Caco-2 (cell line): ENCODE data around the gene RSU1. TPM values are rescaled to one million over a fixed set of nuclear protein-coding genes. Genes with fewer than 3 reads are reported as not detected.
A peak's percentile ranks its signal among the peaks of the same experiment; 100 is the strongest.

Experiments used
- BruUV-seq: library from RNA; stranded (reverse); fragments of 400-500 nt; replicated peaks from 2 replicates; lab custom pipeline; 2021; lab: Mats Ljungman, UMichigan
- CTCF ChIA-PET: fragments of 300-600 bp; sonication (Branson Sonifier 250); formaldehyde crosslinking; loops from one replicate; lab custom pipeline; 2022; ENCODE audit warnings: antibody characterized with exemption; lab: Charles Lee
- POLR2A ChIA-PET: fragments of 300-600 bp; sonication (Branson Sonifier 250); formaldehyde crosslinking; loops from one replicate; lab custom pipeline; 2022; ENCODE audit warnings: antibody characterized with exemption; lab: Charles Lee
- DNase-seq, 2 experiments: peaks; one replicate each; pipeline versions ENCODE4 v3.0.0 to v3.0.0-alpha.2; 2020 to 2022
- H3K27me3 ChIP-seq: replicated peaks from 2 replicates; pipeline ENCODE4 v1.6.0; 2011; ENCODE audit warnings: low read length; ENCODE audit not compliant: control insufficient read depth, insufficient read depth
- H3K36me3 ChIP-seq: 2 replicates; pipeline ENCODE4 v1.5.1; 2011; ENCODE audit warnings: low read length; ENCODE audit not compliant: control insufficient read depth, insufficient read depth
- H3K4me1 ChIP-seq: fragments of 250-450 bp; sonication (Bioruptor Pico); 2 replicates; pipeline ENCODE4 v1.5.1; 2020; ENCODE audit warnings: mild to moderate bottlenecking
- H3K4me3 ChIP-seq: 2 replicates; pipeline ENCODE4 v1.5.1; 2011; ENCODE audit warnings: low read depth, mild to moderate bottlenecking, control low read depth, low read length
- H3K9me3 ChIP-seq: fragments of 250-450 bp; sonication (Bioruptor Pico); 2 replicates; pipeline ENCODE4 v1.5.1; 2020; ENCODE audit warnings: mild to moderate bottlenecking, moderate library complexity
- H3K27ac Mint-ChIP-seq: one replicate; pipeline ENCODE4 v1.8.0; 2022; ENCODE audit warnings: mixed read lengths; ENCODE audit not compliant: unreplicated experiment
- H3K27me3 Mint-ChIP-seq: one replicate; pipeline ENCODE4 v1.8.0; 2022; ENCODE audit warnings: mixed read lengths; ENCODE audit not compliant: insufficient read depth, unreplicated experiment
- H3K36me3 Mint-ChIP-seq: one replicate; pipeline ENCODE4 v1.8.0; 2022; ENCODE audit warnings: mild to moderate bottlenecking, mixed read lengths; ENCODE audit not compliant: insufficient read depth, unreplicated experiment
- H3K4me1 Mint-ChIP-seq: one replicate; pipeline ENCODE4 v1.8.0; 2022; ENCODE audit warnings: low read depth, mixed read lengths; ENCODE audit not compliant: unreplicated experiment
- H3K4me3 Mint-ChIP-seq: one replicate; pipeline ENCODE4 v1.8.0; 2022; ENCODE audit warnings: mild to moderate bottlenecking, moderate library complexity, mixed read lengths; ENCODE audit not compliant: unreplicated experiment
- H3K9me3 Mint-ChIP-seq: one replicate; pipeline ENCODE4 v1.8.0; 2022; ENCODE audit warnings: mixed read lengths; ENCODE audit not compliant: unreplicated experiment
- intact Hi-C: fragments of 100-400 bp; cut with micrococcal nuclease; formaldehyde crosslinking; loops from one replicate; pipeline ENCODE4 v1.10.0; 2022; ENCODE audit not compliant: unreplicated experiment
- total RNA-seq: library from RNA; stranded (reverse); gene quantifications from 2 replicates; pipeline ENCODE4 v1.2.3, GENCODE V29; 2022
- TF ChIP-seq, protein P1 (sequence below), 2 experiments: fragments of 200-600 bp in 1 of 2; IDR thresholded peaks; 1 replicate in 1 of 2; 2 replicates in 1 of 2; pipeline versions ENCODE4 v1.5.1 to v1.8.0; 2011 to 2022; ENCODE audit warnings: antibody characterized with exemption in 1 of 2, control low read depth in 1 of 2, inconsistent platforms in 1 of 2, low read depth in 1 of 2, low read length in 1 of 2, mild to moderate bottlenecking in 1 of 2, moderate library complexity in 1 of 2; ENCODE audit not compliant: insufficient read depth in 1 of 2, severe bottlenecking in 1 of 2, unreplicated experiment in 1 of 2

The RSU1 gene
- total RNA-seq, 1 experiment from 2014 or later: 62.0 TPM

DNA sequence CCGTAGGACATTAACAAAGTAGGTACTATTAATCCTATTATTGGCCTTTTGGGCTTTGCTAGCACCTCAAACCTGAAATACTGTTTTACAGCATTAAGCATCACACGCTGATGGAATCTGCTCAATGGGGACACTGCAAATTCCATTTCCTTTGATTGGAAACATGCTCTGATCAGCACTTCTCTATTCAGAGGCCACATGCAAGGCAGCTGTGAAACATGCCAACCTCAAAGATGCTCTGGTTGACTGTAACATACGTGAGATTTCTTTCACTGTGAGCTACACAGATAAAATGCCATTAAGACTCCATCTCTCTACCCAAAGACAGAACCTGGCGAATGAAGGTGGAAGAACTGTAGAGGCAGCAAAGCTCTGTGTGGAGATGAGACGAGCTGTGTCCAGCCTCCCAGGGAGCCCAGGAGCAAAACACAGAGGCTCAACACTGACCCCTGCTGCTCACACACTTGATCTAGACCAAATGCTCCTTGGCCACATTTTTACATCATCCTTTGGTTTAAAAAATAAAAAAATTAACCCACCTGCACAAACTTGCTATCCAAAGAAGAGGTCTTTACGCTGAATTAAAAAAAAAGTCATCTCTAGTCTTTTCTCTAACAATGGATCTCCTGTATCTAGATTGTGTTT, 8.0 kb downstream of the RSU1 start:
- no peak overlapping the region for H3K27ac Mint-ChIP-seq

DNA sequence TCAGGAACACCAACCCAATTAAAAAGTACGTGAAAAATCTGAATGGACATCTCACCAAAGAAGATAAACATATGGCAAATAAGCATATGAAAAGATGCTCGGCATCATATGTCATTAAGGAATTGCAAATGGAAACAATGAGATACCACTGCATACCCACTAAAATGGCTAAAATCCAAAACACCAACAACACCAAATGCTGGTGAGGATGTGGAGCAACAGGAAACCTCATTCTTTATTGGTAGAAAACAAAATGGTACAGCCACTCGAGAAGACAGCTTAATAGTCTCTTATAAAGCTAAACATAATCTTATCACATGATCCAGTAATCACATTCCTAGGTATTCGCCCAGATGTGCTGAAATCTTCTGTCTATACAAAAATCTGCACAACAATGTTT, 13.1 kb downstream of the RSU1 start:
- no peaks in the 10 kb centered on the region for H3K9me3 Mint-ChIP-seq
- no peaks in the 10 kb centered on the region for H3K36me3 Mint-ChIP-seq
- Histone ChIP-seq H3K9me3 (no peaks in the 10 kb centered on the region), H3K4me1 (no peaks in the 10 kb centered on the region), H3K36me3 (no peaks in the 10 kb centered on the region), H3K27me3 (no peaks in the 10 kb centered on the region), H3K4me3 (no peak overlapping the region)
- no peak for DNase-seq
- no peak overlapping the region for H3K4me3 Mint-ChIP-seq
- H3K4me1 Mint-ChIP-seq: no peaks in the 10 kb centered on the region
- H3K27me3 Mint-ChIP-seq: no peaks in the 10 kb centered on the region
- intact Hi-C loops: no loop called here
- H3K27ac Mint-ChIP-seq: no peak overlapping the region
- TF ChIP-seq, protein P1, sequence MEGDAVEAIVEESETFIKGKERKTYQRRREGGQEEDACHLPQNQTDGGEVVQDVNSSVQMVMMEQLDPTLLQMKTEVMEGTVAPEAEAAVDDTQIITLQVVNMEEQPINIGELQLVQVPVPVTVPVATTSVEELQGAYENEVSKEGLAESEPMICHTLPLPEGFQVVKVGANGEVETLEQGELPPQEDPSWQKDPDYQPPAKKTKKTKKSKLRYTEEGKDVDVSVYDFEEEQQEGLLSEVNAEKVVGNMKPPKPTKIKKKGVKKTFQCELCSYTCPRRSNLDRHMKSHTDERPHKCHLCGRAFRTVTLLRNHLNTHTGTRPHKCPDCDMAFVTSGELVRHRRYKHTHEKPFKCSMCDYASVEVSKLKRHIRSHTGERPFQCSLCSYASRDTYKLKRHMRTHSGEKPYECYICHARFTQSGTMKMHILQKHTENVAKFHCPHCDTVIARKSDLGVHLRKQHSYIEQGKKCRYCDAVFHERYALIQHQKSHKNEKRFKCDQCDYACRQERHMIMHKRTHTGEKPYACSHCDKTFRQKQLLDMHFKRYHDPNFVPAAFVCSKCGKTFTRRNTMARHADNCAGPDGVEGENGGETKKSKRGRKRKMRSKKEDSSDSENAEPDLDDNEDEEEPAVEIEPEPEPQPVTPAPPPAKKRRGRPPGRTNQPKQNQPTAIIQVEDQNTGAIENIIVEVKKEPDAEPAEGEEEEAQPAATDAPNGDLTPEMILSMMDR (IDR thresholded peaks at IDR 0.05; ENCODE audit: insufficient read depth in 1 of 2, low read depth in 1 of 2, low read length in 1 of 2, severe bottlenecking in 1 of 2, unreplicated experiment in 1 of 2): no peak
- POLR2A ChIA-PET: no interaction called here
- CTCF ChIA-PET: interaction anchor here (0.6 to 0.8 kb wide), 2 partner anchors 39 to 136 kb away, joined by 4 read pairs; no protein-coding TSS in a partner anchor
- BruUV-seq: no TSS peak

More for the DNA sequence above, 8.0 kb downstream of the RSU1 start:
- H3K36me3 Mint-ChIP-seq: no peaks in the 10 kb centered on the region
- H3K4me3 Mint-ChIP-seq: no peak overlapping the region
- DNase-seq: peak; percentile 52 to 63
- Histone ChIP-seq H3K9me3 (no peaks in the 10 kb centered on the region), H3K4me1 (no peaks in the 10 kb centered on the region), H3K4me3 (no peak overlapping the region), H3K36me3 (no peaks in the 10 kb centered on the region), H3K27me3 (no peaks in the 10 kb centered on the region)
- H3K4me1 Mint-ChIP-seq: no peaks in the 10 kb centered on the region
- no peaks in the 10 kb centered on the region for H3K27me3 Mint-ChIP-seq
- BruUV-seq: no TSS peak
- intact Hi-C loops: no loop called here
- no peaks in the 10 kb centered on the region for H3K9me3 Mint-ChIP-seq
- CTCF ChIA-PET: interaction anchor here (1.0 to 1.4 kb wide), 3 partner anchors 21 to 907 kb away, joined by 5 to 6 read pairs (median 5); no protein-coding TSS in a partner anchor
- TF ChIP-seq, protein P1 (IDR thresholded peaks at IDR 0.05; ENCODE audit: insufficient read depth in 1 of 2, low read depth in 1 of 2, low read length in 1 of 2, severe bottlenecking in 1 of 2, unreplicated experiment in 1 of 2): peak; percentile 63 to 72
- POLR2A ChIA-PET: no interaction called here

- H3K9me3 ChIP-seq: no peaks in the 10 kb centered on the region
- ChIA-PET CTCF (no interaction called here), POLR2A (no interaction called here)
- DNase-seq: no peak
- H3K4me1 Mint-ChIP-seq: no peaks in the 10 kb centered on the region
- H3K36me3 ChIP-seq: no peaks in the 10 kb centered on the region
- H3K9me3 Mint-ChIP-seq: no peaks in the 10 kb centered on the region
- H3K4me3 Mint-ChIP-seq: no peak overlapping the region
- H3K27me3 Mint-ChIP-seq: no peaks in the 10 kb centered on the region
- no peak overlapping the region for H3K27ac Mint-ChIP-seq
- no TSS peak for BruUV-seq
- H3K4me3 ChIP-seq: no peak overlapping the region
- no peaks in the 10 kb centered on the region for H3K4me1 ChIP-seq
- no peaks in the 10 kb centered on the region for H3K27me3 ChIP-seq
- H3K36me3 Mint-ChIP-seq: no peaks in the 10 kb centered on the region
- TF ChIP-seq, protein P1 (IDR thresholded peaks at IDR 0.05; ENCODE audit: insufficient read depth in 1 of 2, low read depth in 1 of 2, low read length in 1 of 2, severe bottlenecking in 1 of 2, unreplicated experiment in 1 of 2): no peak
- intact Hi-C loops: no loop called here
Observed at GRCh38 chr10:16803464-16803863, 13.8 kb downstream of the RSU1 start.
